Lung microvascular endothelial cell (primary cell): ENCODE data around the gene CUX1. TPM values are rescaled to one million over a fixed set of nuclear protein-coding genes. Genes with fewer than 3 reads are reported as not detected.
A peak's percentile ranks its signal among the peaks of the same experiment; 100 is the strongest.

Experiments
- DNase-seq, 2 donors: peaks; one replicate each; pipeline versions ENCODE4 v3.0.0 to v3.0.0-alpha.2; 2010; ENCODE audit warnings: low read depth in 2 of 2
- total RNA-seq: library from RNA; depleted of rRNA; stranded (reverse); fragments of >200 nt; gene quantifications from 2 replicates; pipeline ENCODE4 v1.2.1, GENCODE V29; 2014

The CUX1 gene
- total RNA-seq, 1 donor from 2014 or later: 22.8 TPM

DNA sequence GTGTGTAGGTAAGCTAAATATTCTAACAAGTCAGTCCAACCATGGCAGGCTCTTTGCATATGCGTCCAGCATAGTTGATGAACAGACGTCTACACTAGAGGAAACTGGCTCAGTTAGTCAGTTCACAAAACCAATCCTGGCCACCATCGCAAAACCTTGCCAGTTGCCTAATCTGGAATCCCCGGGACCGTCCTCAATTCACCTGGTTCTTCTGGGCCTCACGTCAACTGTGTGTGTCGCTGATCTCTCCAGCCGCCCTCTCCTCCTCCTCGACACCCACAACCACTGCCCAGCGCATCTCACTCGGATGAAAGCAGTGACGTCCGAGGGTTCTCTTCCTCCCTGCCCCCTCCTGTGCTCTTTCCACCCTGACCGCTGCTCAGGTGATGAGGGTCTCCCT lies 251.4 kb downstream of the CUX1 start:
- DNase-seq: no peak

DNA sequence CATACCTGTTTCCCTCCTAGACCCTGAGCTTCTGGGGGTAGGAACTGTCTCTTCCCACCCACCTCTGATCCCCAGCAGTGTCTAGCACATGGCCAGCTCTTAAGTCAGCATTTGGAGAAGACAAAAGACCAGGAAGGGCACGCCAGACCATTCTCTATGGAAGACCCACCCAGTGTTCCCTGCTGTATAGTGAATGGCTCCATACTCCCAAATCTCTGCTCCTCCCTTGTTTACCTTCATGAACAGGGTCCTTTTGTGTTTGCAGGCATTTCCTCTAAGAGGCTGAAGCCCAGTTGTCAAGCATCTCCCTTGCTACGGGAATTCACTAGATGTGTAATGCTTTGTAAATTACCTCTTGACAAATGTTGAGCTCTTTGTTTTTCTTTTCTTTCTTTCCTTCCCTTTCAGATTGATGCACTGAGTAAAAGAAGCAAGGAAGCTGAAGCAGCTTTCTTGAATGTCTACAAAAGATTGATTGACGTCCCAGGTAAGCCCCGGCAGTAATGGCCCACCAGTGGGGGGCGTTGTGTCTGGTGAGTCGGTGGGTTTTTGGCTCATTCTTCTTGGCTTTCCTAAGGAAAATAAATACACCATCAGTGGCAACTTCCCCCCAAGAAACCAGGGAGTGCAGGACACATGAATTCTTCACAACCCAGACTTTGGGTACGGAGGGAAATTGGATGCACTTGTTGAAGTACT lies 252.7 kb downstream of the CUX1 start:
- DNase-seq: no peak

DNA sequence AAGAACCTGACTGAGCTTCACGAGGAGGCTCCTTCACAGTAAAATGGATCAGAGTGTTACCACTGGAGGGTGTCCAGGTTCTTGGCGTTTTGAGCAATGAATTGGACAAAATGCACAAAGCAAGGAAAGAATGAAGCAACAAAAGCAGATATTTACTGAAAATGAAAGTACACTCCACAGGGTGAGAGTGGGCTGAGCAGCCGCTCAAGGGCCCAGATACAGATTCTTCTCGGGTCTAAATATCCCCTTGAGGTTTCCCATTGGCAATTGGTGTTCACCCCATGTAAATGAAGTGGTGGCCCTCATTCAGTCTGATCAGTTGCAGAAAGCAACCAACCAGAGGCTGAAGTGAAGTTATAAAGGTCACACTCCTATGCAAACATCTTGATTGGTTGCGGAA lies 254.6 kb downstream of the CUX1 start:
- no peak for DNase-seq

DNA sequence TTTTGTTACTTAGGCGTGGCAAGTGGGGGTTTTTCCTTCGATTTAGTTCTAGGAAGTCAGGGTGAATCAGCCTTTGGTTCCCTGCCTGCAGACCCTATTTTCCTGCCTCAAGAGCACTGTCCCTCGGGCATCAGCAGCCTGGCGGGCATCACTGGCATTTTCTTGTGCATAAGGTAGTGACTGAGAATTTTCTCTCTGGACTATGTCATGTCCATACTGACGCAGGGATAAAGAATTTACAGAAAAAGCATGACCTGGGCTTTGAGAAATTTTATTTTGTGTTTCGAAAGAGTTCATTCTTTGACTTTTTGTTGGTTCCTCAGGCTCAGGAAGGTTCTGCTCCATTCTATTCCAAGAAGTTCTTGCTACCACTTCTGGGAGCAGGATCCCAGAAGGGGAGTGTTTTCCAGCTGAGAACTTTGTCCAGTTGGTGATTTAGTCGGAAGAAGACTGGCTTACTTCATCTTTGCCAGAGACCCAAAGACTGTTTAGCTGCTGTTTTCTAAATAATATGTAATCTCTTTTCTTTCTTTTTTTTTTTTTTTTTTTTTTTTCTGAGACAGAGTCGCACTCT lies 255.3 kb downstream of the CUX1 start:
- peak in 1 of 2 donors; percentile 15 for DNase-seq

DNA sequence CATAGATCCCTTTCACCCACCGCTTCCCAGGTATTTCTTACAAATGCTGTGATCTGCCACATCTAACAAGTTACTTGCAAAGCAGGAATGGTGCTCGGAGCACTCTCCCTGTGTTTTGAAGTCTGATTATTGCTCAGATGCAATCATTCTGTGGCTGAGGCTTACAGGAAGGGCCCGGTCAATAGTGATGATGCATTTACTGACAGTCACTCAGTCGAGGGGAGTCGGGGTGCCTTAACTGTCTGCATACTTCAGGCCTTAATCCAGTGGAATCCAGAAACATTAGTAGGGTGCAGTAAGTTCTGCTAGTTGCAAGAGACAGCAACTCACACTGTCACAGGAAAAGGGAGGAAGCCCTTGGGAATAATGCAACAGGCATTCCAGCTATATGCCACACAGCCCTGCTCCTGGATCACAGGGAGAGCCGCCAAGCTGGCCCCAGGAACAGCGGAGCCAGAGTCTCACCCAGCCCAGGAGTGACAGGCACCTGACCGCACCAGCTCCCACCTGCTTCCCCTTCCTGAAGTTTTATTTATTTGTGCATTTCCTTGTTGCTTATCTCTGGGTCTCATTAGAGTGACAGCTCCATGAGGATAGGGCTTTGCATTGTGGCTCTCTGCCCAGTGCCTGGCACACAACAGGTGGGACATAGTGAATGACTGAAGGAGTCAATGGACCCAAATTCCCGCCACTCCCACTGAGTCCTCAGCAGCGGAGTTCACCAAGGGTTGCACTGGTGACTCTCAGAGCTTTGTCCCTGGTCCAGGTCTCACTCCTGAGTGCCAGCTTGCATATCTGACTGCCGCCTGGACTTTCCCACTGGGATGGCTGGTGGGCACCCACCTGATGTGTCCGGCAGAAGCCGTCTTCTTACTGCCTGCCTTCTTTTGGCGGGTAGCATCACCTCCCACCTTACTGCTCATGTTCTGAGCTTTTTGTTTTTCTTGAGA lies 256.8 kb downstream of the CUX1 start:
- peak in 1 of 2 donors; percentile 12 for DNase-seq

DNA sequence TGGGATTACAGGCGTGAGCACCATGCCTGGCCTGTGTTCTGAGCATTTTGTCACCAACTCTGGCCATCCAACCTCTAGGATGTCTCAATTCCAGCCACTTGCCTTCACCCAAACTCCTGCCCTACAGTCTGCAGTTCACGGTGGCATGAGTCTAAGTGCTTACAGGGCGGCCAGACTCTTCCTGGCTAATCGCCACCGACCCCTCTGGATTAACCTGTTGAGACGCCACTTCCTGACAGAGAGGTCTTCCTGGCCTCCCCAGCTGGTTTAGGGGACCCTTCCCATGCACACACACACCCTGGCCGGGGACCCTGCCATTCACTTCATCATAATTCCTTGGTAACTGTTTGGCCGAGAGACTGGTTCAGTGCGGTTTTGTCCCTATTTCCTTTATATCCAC lies 257.7 kb downstream of the CUX1 start:
- no peak for DNase-seq

DNA sequence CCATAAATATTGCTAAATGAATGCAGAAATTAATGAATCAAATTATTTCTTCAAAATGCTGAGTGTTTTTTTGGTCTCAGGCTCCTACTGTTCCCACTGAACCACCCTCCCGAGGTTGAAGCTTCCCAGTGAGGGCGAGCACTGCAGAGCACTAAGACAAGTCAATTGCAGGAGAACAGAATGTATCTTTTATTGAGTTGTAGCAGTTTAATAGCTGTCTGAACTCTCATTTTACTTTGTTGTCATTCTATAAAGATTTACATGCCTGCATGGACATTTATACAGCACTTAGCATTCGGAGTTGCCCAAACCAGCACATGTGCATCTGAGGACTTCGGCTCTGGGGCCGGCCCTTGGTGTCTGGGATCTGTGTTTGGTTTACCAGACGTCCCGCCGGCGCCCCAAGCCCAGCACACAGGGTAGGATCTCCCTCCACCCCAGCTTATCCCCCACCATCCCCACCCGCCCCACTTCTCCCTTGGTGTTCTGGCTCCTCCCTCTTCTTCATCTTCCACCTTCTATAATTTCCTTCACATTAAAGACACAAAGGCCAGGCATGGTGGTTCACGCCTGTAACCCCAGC lies 258.2 kb downstream of the CUX1 start:
- no peak for DNase-seq

DNA sequence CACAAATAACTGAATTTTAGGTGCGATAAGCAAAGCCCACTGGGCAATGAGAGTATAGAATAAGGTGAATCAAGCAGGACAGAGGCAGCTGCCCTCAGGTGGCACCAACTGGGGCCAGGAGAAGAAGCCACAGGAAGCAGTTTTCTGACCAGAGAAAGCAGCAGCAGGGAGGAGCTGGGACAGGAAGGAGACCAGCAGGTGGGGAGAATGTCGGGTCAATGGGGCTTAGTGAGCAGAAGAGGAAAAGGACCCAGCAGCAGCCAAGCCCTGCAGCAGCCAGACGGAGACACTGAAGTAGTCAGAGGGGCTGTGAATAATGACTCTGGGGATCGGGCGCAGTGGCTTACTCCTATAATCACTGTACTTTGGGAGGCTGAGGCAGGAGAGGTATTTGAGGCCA lies 259.7 kb downstream of the CUX1 start:
- peak in 1 of 2 donors; percentile 42 for DNase-seq

DNA sequence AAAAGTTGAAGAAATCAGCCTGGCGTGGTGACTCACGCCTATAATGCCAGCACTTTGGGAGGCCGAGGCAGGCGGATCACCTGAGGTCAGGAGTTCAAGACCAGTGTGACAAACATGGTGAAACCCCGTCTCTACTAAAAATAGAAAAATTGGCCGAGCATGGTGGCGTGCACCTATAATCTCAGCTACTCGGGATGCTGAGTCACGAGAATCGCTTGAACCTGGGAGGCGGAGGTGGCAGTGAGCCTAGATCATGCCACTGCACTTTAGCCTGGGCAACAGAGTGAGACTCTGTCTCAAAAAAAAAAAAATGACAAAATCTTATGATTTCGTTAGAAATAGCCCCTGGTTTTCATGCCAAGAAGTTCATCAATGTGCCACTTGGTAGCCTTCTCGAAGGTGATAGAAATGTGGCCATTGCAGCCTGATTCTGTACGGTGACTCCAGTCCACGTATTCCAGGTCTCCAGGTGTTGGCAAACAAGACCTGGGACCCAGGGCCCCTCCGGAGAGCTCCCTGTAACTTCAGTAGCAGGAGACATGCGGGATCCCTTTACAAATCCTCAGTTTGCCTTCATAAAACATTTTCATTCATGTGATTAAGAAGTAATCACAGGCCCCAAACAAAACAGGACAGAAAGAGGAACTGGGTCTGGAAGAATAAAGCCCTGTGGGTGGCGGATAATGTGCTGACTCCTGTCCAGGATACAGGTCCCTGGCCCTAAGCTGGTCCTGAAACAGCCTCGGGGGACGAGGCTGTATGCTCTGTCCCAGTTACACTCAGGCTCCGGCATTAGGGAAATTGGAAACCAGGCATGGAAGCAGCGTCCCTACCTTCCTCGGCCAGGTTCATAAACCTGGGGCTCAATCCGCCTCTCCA lies 262.0 kb downstream of the CUX1 start:
- no peak for DNase-seq

DNA sequence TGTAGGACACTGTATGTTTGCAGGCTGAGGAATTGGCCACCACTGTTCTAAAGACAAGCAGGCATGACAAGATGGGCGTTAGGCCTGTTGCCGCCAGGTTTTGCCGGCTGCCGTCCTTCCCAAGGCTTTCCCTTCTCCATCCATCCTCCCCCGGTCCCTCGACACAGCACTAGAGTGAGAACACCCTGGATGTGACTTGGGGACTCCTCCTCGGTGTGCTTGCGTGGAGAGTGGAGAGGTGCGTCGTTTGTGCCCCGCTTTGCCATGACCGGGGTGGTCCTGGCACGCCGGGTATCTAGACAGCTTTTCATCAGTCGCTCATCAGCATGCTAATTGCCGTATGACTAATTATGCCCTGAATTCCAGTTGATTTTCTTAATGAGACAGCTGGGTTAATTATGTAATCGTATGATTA lies 262.6 kb downstream of the CUX1 start:
- DNase-seq: no peak

DNA sequence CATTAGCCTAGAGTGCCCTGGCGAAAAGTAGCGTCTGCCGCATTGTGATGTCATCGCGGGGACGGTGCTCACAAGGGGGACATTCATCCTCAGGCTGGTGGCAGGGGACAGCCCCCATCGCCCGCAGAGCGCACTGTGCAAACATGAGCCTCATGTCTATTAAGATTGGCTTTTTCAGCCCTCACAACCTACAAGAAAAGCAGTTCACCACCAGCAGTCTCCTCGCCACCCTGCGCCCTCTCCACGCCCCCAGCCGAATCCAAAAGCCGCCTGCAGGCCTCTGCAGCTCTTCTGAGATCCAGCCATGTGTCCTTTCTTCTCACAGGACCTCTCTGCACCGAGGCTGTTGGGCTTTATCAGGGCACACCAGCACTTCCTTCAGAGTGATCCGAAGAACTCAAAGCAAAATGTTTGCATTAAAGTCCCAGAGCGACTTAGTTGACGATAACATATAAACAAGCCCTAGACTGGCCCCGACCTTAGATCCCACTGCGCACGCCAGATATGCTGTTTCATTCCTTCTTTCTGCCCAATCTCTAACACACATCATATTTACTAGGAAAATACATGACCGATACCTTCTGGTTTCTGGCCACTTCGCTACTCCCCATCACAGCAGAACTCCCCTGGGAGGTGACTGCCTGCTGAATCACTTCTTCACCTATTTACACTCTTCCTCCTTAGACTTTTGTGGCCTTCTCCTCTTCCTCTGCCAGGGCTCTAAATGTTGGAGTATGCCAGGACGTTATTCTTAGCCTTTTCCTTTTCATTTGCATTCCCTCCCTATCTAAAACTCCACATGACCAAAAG lies 263.2 kb downstream of the CUX1 start:
- no peak for DNase-seq

DNA sequence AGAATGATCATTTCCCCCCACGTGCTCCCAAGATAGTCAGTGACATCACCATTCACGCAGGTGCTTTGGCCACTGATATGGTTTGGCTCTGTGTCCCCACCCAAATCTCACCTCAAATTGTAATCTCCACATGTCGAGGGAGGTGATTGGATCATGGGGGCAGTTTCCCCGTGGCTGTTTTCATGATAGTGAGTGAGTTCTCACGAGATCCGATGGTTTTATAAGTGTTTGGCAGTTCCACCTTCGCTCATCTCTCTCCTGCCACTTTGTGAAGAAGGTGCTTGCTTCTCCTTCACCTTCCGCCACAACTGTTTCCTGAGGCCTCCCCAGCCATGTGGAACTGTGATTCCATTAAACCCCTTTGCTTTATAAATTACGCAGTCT lies 263.8 kb downstream of the CUX1 start:
- no peak for DNase-seq

DNA sequence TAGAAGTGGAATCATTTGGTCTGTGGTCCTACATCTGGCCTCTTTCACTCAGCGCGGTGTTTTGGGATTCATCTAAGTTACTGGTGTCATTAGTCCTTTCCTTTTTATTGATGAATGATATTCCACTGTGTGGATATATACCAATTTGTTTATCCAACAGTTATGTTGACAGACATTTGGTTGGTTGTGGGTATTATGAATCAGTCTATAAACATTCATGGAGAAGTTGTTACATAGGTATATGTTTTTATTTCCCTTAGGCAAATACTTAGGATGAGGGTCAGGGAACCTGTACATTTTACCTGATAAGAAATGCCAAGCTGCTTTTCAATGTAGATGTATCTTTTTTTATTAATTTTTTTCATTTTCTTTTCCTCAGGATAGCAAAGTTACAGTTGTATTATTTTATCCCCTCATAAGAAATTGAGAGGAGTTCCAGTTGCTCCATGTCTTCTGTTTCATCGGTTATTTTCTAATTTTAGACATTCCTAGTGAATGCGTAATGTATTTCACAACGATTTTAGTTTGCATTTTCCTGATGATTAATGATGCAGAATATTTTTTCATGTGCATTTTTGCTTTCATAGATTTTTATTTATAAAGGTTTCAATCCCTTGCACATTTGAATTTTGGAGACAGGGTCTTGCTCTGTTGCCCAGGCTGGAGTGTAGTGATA lies 265.4 kb downstream of the CUX1 start:
- no peak for DNase-seq

DNA sequence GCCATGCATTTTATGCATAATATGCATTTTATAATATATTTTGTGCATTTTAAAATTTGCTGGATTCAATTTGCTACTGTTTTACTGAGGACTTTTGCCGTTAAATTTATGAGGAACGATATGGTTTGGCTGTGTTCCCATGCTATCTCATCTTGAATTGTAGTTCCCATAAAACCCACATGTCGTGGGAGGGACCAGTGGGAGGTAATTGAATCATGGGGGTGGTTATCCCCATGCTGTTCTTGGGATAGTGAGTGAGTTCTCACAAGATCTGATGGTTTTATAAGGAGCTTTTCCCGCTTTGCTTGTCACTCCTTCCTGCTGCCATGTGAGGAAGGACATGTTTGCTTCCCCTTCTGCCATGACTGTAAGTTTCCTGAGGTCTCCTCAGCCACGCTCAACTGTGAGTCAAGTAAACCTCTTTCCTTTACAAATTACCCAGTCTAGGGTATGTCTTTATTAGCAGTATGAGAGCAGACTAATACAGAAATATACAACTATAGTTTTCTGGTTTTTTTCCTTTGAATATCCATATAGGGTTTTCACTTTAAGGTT lies 267.9 kb downstream of the CUX1 start:
- DNase-seq: no peak

DNA sequence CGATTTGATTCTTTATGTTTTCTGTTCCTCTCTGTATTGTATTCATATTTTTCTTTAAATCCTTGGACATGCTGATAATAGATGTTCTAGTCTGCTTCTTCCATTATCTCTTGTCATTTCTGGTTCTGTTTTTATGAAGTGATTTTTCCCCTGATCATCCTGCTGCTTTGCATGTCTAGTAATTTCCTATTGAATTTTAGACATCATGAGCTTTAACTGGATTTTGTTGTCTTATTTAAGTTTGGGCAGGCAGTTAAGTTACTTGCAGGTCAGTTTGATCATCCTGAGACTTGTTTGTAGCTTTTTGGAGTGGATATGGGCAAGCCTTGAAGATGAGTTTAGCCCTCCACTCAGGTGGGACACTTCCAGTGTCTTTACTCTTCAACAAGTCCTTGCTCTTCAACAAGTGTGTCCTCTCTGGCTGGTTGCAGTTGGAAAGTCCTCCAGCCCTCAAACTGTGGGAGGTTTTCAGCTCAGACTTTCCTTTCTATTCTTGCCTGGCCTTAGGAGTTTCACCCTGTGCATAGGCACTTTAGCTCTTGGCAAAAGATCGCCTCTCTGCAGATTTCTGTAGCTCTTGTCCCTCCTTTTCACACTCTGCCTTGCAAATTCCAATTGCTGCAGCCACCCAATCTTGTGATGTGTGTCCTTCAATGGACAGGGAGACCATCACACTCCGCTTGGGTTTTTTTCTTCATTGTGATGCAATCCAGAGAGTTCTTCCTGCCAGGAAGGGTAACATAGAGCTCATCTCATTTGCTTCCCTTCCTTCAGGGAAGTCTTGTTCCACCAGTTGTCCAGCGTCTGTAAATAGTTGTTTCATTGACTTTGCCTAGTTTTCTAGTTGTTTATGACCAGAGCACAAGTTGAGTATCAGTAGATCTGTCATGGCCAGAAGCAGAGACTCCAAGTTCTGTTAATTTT lies 272.0 kb downstream of the CUX1 start:
- DNase-seq: no peak

DNA sequence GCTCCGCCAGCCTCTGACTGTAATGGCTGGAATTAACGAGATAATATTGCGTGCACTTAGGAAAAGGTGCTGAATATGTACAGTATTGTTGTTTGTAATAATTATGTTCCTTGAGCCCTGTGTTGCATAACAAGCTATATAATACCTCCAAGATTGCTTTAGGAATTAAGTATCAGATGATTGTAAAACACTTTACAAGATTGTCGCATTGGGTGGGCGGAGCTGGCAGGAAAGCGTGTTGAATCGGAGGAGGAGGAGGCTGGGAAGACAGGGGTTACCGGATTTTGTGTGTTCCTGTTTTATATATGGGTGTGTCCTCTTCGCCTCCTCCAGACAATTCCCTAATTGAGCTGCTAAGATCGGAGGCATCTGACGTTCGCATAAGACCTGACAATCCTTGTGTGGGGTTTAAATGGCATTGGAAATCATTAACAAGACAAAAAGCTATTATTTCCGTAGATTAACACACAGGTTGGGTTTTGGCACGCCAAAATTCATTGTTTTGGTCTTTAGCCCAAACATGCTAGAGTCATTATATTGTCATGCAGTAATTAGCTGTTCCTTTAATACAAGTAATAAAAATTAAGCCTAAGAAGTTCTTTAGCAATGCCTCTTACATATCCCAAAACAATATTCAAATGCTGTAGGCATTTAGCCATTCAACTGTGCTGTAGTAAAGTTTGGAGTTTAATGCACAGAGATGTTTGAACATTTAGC lies 276.3 kb downstream of the CUX1 start:
- DNase-seq: no peak

DNA sequence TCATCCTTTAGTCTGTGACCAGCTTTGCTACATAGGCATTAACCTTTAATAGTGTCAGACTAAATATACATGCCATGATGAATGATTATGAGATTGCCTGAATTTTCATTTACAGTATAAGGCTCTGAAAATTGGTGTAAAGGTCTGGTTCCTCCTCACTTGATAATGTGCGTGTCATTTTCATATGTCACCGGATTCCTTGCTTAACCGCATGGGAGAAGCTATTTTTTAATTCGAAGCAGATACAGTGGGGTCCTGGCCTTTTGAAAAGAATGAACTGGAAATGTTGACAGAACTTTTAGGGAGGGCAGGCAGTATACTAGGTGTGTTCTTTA lies 276.9 kb downstream of the CUX1 start:
- DNase-seq: no peak
